NCI-H460 (cell line): ENCODE data around the gene PTPRD. TPM values are rescaled to one million over a fixed set of nuclear protein-coding genes. Genes with fewer than 3 reads are reported as not detected.

Source experiments
- DNase-seq: peaks from one replicate; pipeline ENCODE4 v3.0.0-alpha.2; 2016; ENCODE audit warnings: low read depth; ENCODE audit errors: extremely low read depth
- total RNA-seq: library from RNA; depleted of rRNA; stranded (reverse); fragments of >200 nt; shearing (Covaris generic); gene quantifications from 2 replicates; pipeline ENCODE4 v1.2.3, GENCODE V29; 2014

The PTPRD gene
- total RNA-seq, 1 experiment from 2014 or later = 45.3 TPM

DNA sequence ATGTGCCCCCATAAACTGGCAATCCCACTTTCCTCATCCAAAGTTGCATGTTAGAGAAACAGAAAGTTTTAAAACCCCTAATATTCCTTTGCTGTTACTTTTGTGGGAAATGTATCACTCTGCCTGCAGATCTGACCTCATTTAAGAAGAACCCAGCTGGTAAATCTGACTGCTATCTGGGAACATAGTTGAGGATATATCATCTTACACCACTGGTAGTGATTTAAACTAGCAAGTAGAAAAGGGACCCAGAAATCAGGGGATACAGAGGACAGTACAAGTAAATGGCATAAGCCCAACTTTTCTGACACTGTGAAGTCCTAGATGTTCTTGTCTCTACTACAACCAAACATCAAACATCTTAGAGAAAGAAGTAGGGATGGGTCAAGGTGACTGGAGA, 1752.7 kb downstream of the PTPRD start:
- DNase-seq = no peak

DNA sequence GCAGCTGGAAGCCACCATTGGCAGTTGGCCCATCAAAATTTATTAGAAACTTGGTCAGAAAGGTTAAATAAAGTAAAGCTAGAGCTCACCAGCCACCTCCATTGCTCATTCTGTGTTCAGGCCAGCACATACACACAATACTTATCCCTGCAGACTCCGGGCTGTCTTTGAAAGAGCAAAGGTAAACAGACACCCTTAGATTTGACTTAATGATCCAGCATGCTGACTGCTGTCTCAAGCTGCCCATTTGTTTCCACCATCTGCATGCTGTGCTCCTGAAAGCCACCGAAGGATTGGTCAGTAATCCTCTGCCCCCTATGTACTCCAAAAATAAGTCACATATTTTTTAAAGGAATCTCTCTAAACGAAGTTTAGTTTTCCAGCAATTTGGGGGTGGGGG, 1753.4 kb downstream of the PTPRD start:
- no peak for DNase-seq

DNA sequence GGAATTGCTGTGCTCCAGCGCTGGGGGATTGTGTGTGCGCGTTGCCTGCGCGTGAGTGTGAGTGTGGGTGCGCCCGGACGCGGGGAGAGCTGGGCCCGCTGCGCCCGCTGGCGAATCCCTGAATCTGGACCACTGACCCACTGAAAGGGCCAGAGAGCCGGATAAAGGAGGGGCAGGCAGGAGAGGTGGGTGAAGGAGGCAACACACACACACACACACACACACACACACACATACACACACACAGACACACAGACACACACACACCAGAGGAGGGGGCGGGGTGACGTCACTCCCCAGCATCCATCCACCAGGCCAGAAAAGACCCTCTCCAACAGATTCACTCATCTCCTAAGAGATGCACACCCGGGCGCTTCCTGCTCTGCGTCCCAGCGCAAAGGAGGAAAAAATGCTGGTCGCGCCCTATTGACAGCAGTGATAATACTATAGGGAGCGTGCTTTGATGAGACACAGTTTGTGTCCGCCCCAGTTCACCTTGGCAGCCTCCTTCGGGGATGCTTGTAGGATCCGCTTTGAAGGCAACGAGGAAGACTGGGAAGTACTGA, 1754.1 kb downstream of the PTPRD start:
- DNase-seq = no peak

DNA sequence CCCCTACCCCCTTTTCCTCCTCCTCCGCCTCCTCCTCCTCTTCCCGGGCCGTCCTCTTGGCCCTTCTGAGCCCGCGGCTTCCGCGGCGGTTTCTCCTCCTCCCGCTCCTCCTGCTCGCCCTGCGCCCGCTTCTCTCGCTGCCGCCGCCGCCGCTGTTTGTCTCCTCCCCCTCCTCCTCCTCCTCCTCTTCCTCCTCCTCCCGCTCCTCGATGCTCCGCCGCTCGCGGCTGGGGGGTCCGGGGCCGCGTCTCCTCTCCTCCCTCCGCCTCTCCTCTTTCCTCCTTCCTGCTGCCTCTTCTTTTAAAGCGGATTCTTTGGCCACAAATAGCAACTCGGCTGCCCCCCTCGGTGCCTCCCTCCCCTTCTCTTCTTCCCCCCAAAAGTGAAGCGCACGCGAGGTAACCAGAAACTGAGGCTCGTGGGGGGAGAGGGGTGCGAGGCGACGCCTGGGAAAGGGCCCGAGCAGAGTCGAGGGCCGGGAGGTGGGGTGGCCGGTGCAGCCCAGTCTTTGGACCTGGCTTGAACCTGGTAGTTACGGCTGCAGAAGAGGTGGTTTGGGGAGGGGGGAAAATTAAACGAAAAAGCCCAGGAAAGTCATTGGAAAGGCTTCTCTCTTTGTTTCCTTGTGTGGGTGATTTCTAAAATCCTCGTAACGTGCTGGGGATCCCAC, 1754.7 kb downstream of the PTPRD start:
- no peak for DNase-seq

DNA sequence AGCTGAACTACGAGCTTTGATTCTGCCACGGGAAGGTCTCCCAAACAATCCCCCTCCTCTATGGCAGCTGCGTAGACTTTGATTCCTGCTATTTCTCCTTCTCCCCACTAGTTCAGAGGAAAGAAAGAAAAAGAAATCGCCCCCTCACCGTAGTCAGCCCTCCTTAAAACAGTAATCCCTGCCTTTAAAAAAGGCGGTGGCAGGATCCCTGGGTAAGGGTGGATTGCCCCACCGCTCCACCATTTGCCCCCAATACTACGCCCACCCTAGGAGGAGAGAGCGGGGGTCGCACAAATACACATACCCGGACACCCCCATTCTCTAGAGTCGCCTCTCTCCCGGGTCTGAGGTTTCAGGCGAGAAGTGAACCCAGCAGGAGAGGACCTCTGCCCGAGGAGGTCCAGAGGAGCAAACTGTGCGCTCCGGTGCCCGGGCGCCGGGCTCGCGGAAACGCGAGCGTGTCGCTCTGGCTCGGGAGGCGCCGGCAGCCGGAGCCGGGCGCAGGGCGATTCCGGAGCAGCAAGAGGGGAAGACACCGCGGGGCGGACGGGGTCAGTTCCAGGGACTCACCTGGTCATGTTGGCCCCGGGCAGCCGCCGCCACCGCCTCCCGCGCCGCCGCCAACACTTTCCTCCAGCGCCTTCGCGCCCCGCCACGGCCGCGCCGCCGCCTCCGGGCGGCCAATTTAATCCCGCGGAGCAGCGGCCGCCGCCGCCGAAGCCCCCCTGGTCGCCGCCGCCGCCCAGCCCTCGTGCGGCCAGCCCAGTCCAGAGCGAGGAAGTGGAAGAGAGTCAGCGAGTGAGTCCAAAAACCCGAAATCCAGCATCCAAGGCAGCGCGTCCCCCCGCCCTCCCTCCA, 1755.5 kb downstream of the PTPRD start:
- DNase-seq = no peak

DNA sequence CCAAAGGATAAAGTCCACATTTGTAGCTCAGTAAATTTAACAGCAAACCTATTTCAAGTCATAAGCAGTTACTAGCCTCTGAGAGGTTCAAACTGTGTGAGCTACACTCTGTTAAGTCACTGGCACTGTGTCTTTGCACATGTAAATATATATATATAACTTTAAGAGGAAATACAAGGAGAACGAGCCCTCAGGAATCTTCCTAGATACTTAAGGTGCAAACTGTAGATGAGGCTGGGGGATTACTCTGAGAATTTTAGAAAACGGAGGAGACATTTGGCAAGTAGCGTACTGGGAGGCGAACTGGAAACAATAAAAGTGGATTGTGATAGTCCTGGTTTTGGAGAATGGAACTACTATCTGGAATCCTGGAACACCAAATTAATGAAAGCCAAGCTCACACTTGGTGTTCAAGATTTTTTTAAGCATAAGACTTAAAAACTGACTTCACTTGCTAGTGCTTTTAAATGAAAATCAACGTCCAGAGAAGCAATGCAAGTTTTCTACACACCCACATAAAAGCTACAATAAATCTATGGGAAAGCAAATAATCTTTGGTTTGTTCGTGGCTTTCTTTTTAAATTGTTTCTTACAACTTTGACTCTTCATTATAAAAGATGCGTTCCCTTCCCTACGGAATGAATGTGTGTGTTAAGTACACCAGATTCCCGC, 1756.3 kb downstream of the PTPRD start:
- no peak for DNase-seq

DNA sequence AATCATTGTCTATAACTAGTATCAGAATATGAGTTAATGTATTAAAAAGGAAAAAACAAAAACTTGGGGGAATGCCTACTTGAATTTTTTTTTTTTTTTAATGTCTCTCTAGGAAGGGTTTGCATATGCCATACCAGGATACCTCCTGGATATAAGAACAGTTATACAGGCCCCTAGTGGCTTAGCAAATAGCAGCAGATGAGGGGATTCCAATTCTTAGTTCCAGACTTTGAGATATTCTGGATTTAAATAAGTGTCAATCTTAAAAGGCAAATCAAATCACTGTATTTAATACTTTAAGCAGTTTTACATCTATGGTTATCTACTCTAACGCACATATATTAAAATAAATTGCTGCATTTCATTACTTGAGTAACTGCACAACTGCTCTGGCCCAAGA, 1757.8 kb downstream of the PTPRD start:
- DNase-seq = no peak

DNA sequence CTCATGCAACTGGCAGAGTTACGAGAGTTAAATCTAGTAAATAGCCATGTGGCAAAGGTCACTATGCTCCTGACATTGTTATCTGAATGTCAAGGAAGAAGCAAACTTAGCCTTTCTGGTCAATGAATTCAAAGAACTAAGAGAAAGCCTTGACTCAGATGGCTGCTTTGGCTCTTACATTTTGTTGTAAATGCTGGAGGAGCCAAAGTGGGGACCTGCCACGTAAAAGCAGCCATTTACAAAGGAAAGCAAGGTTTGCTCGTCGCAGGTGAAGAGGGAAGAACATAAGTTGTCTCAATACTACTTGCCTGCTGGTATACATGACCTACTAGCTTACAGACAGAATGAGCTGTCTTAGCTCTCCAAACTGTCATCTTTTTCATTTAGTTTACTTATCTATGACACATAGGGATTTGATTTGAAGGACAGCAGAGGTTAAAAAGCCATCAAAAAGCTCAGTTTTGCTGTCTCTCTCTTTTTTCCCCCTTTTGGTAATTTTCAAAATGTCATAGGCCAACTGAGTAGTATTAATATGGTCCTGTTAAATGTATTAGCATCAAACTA, 1760.4 kb downstream of the PTPRD start:
- DNase-seq = no peak

DNA sequence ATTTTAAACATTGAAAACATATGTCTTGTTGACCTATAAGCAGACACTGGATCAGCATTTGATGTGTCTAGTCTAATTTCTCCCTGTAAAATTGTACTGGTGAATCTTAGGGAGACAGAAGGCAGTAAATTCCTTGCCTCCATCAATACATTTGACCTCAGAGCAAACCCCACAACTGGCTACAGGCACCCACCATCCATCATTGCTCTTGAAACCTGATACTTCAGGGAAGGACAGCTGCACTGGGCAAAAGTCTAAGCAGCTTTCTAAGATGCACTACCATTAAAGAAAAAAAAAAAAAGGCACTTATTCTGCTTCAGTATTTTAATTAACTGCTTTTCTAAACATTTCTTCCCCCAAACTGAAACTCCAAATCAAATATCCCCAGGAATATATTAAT, 1761.9 kb downstream of the PTPRD start:
- no peak for DNase-seq

DNA sequence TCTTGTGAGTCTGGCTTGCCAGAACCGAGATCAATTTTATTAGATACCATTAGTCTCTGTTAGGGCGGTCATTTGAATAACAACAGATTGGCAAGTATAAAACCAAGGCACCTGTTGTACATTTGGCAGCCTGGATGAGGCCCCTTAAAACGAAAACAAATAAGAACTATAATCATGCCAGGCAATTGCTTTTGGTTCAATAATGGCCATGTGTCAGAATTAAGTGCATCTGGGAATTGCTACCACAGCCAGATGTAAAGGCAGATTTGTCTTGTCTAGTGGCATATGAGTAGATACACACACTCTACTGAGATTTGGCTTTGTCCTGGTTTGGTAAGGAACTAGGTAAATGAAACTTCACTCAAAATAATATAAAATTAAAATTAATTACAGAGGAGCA, 1767.0 kb downstream of the PTPRD start:
- no peak for DNase-seq

DNA sequence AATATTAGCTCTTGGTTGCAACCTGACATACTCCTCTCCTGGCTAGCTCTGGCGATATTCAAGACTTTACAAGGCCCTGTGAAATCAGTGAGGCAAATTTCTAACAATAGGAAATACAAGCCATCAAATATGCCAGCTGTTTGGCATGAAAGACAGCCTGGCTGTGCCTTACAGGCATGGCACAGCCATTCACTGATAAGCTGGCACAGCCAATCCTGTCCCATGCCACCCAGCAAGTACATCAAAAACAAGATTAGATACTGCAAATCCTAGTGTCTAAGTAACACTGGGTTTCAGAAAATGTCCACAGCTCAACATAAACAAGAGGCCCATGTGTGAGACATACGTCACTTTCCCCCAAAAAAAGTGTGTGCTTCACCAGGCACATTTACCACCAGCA, 1767.4 kb downstream of the PTPRD start:
- no peak for DNase-seq

DNA sequence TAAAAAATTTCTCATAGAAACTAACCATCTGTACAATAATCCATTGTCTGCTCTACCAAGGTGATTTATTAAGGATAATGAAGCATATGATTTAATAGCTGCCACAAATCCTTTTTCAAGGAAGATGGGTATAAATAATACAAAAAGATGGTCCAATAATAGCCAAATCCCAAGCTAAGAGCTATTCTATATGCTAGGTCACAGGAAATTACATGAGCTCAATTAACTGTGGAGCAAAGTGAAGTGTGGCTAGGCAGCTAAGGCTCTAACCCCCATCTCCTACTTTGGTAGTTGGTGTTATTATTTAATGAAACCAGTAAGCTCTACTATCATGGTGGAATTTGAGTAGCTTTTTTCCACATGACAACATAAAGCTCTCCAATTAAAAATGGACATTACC, 1768.3 kb downstream of the PTPRD start:
- no peak for DNase-seq

DNA sequence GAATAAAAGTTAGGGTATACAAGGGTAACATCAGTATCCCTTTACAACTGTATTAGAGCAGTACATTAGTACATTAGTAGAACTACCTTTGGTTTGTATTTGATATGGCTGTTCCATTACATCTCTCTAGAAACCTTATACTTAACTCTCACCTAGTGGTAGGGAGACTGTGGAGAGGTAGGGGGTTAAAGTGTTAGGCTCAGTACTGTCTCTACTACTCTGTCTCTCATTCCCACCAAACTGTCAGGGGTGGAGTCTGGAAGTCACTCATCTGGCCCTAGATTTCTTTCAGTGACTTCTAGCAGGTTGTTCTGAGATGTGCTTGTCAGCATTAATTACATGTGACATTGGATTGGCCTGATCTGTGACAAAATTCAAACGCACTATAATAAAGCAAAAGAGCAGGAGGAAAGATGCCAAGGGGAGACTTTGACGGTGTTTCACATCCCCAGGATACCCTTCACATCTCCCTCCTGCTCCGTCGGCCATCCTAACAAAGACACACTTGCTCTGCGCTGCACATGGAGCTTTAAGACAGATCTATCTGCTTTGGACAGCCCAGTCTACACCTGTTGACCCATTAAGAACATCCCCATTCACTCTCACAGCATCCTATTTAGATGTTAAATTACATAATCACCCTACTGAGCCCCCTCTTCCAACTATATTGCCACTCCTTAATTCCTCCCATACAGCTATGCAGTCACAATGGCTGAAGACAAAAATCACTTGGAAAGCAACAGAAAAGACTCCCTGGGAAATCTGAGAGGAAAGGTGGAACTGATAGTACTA, 1770.2 kb downstream of the PTPRD start:
- DNase-seq = no peak

DNA sequence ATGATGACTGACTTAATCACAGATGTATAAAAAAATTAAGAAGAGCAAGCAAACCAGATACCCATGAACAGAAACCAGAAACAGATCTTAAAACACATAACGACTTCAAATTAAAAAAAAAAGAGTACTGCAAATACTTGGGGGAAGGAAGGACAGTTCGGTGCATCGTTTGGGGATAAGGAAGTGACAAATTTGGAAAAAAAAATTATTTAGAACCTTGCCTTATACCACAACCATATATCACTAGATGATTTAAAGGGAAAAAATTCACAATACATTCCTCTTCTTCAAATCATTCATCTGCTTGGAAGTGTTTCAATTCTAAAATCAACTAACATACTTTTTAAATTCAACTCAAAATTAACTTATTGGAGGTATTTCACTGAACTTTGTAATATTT, 1774.7 kb downstream of the PTPRD start:
- no peak for DNase-seq

DNA sequence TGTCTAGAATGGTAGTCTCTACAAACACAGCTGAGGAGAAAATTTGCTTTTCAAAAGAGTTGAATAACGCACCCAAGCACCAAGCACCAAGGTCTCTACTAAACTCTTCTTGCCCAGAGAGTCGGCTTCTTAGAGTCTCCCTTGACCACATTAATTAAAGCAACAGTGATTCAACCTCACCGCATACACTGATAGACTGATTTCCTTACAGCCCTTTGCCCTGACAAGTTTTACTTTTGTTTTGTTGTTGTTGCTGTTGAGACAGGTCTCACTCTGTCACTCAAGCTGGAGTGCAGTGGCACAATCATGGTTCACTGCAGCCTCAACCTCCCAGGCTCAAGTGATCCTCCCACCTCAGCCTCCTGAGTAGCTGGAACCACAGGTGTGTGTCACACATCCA, 1777.5 kb downstream of the PTPRD start:
- DNase-seq = no peak

DNA sequence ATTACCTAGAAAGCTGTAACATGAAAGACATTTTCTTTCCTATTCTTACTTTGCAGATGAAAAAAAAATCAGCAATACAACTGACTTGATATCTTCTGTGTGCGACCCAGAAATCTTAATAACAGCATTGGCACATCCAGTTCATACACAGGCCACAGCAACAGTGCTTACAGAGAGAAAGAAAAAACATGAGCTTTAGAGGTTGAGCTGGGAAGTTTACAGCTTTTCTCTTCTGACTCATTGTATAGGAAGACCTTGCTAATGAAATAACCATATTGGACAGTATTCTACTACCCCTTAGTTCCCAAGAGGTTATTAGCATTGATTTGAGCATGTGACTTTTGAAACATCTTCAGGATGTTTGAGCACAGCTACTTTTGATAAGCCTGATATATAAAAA, 1779.8 kb downstream of the PTPRD start:
- DNase-seq = no peak

DNA sequence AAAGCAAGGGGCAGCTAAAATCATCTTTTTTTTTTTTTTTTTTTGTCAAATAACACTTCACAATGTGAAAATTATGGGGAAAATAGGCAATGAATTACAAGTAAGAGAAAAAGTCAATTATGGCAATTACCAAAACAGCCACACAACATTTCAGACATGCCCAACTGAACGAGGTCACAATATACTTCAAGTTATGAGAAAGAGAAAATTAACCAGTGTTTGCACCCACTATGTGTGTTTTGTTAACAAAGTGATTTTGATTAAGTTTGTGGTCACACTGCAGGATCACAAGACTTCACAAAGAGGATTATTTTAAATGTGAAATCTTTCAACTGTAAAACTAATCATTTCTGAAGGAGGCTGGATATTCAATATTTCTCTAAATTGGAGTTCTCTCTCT, 1780.4 kb downstream of the PTPRD start:
- no peak for DNase-seq

DNA sequence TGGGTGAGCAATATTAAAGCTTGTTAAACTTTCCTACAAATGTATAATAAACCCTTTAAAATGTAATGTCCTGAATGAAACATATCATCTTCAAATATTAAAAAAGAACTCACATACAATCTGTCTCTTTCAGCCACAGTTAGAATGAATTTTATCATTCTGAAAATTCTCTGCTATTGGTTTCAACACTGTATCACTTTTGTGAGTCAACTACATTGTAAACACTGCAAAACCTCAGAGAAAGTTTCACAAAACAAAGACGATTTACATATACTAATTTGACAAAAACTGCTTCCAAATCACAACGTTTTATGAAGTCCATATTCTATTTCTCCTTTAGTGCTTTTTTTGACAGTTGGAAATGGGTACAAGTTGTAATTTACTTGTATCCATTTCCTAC, 1781.2 kb downstream of the PTPRD start:
- DNase-seq = no peak

DNA sequence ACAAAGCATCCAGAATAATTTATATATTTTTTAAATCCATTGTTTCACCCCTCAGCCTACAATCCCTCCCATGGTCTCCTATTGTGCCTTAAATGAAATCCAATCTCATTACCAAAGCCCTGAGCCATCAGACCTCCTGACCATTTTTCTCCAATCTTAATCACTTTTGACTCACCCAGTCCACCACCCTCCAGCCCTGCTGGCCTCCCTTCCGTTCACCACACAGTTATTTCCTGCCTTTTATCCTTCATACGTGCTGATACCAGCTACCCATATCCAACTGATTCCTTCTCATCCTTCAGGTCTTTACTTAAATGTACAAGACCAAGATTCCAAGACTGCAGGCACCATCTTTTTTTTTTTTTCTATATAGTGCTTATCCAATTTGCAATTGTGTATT, 1786.5 kb downstream of the PTPRD start:
- DNase-seq = no peak

DNA sequence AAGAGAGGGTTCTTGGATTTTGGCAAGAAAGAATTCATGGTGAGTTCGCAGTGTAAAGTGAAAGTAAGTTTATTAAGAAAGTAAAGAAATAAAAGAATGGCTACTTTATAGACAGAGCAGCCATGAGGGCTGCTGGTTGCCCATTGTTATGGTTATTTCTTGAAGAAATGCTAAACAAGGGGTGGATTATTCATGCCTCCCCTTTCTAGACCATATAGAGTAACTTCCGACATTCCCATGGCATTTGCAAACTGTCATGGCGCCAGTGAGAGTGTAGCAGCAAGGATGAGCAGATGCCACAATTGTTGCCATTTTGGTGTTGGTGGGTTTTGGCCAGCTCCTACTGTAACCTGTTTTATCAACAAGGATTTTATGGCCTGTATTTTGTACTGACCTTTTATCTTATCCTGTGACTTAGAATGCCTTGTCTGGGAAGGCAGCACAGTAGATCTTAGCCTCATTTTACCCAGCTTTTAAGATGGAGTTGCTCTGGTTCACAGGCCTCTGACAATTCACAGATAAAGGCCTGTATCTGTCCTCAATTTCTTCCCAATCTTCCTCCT, 1787.1 kb downstream of the PTPRD start:
- DNase-seq = no peak
